MCF 10A (cell line): ENCODE measurements around the gene C5orf46. TPM values are rescaled to one million over a fixed set of nuclear protein-coding genes. Genes with fewer than 3 reads are reported as not detected.

ENCODE experiments used
- BruUV-seq: library from RNA; stranded (reverse); fragments of 400-500 nt; replicated peaks from 2 replicates; lab custom pipeline; 2021; lab: Mats Ljungman, UMichigan
- CTCF ChIA-PET: fragments of 300-600 bp; sonication (Branson Sonifier 250); formaldehyde crosslinking; extraction: SDS; loops from one replicate; lab custom pipeline; 2021; ENCODE audit warnings: antibody characterized with exemption, inconsistent platforms; lab: Yijun Ruan, JAX
- POLR2A ChIA-PET: fragments of 300-600, 350-650 bp; sonication (Branson Sonifier 250); formaldehyde crosslinking; extraction: SDS; loops from one replicate; lab custom pipeline; 2020; ENCODE audit warnings: antibody characterized with exemption, inconsistent platforms; lab: Yijun Ruan, JAX
- DNase-seq: peaks from one replicate; pipeline ENCODE4 v3.0.0-alpha.2; 2018; ENCODE audit not compliant: unreplicated experiment
- H3K27ac Mint-ChIP-seq: one replicate; pipeline ENCODE4 v1.8.0; 2022; ENCODE audit warnings: mild to moderate bottlenecking, low read depth, mixed read lengths; ENCODE audit not compliant: unreplicated experiment
- H3K27me3 Mint-ChIP-seq: one replicate; pipeline ENCODE4 v1.8.0; 2022; ENCODE audit warnings: mixed read lengths; ENCODE audit not compliant: insufficient read depth, unreplicated experiment
- H3K36me3 Mint-ChIP-seq: one replicate; pipeline ENCODE4 v1.8.0; 2022; ENCODE audit warnings: mild to moderate bottlenecking, moderate library complexity, mixed read lengths; ENCODE audit not compliant: insufficient read depth, unreplicated experiment
- H3K4me1 Mint-ChIP-seq: one replicate; pipeline ENCODE4 v1.8.0; 2022; ENCODE audit warnings: mixed read lengths; ENCODE audit not compliant: insufficient read depth, unreplicated experiment
- H3K4me3 Mint-ChIP-seq: one replicate; pipeline ENCODE4 v1.8.0; 2022; ENCODE audit warnings: mild to moderate bottlenecking, moderate library complexity, mixed read lengths; ENCODE audit not compliant: unreplicated experiment
- H3K9me3 Mint-ChIP-seq: one replicate; pipeline ENCODE4 v1.8.0; 2022; ENCODE audit warnings: mixed read lengths; ENCODE audit not compliant: unreplicated experiment
- CTCF ChIP-seq: fragments of 200-600 bp; IDR thresholded peaks from one replicate; pipeline ENCODE4 v1.8.0; 2022; ENCODE audit warnings: antibody characterized with exemption, mild to moderate bottlenecking; ENCODE audit not compliant: unreplicated experiment
- intact Hi-C: fragments of 100-400 bp; cut with micrococcal nuclease; formaldehyde crosslinking; loops from 2 replicates; pipeline ENCODE4 v1.14.1; 2022
- total RNA-seq: library from RNA; stranded (reverse); gene quantifications from 2 replicates; pipeline ENCODE4 v1.2.3, GENCODE V29; 2022

C5orf46 gene
- total RNA-seq, 1 experiment from 2014 or later, result 5.7 TPM

- H3K9me3 Mint-ChIP-seq, result no peaks in the 10 kb centered on the region
- H3K27me3 Mint-ChIP-seq, result no peaks in the 10 kb centered on the region
- DNase-seq, result no peak
- intact Hi-C loops, result no loop called here
- no peak for TF ChIP-seq CTCF
- BruUV-seq, result no TSS peak
- H3K27ac Mint-ChIP-seq, result no peak overlapping the region
- no peaks in the 10 kb centered on the region for H3K36me3 Mint-ChIP-seq
- ChIA-PET POLR2A (interaction anchor here (0.6 to 1.0 kb wide), 2 partner anchors 11 to 1326 kb away, joined by 3 read pairs; no protein-coding TSS in a partner anchor), CTCF (interaction anchor here (2.4 kb wide), 1 partner anchor 31 kb away, joined by 15 read pairs; no protein-coding TSS in a partner anchor)
- no peak overlapping the region for H3K4me3 Mint-ChIP-seq
- H3K4me1 Mint-ChIP-seq, result peaks cover 38% of the 10 kb centered on the region
Observed at GRCh38 chr5:147904110-147904509, 2.2 kb downstream of the C5orf46 start.

- Mint-ChIP-seq H3K27ac (peak overlapping the region; percentile 44), H3K9me3 (no peaks in the 10 kb centered on the region), H3K36me3 (no peaks in the 10 kb centered on the region), H3K4me3 (no peak overlapping the region), H3K4me1 (peaks cover 52% of the 10 kb centered on the region), H3K27me3 (no peaks in the 10 kb centered on the region)
- no TSS peak for BruUV-seq
- CTCF ChIA-PET, result interaction anchor here (2.3 to 4.1 kb wide), 3 partner anchors 8 to 32 kb away, joined by 9 to 32 read pairs (median 15); no protein-coding TSS in a partner anchor
- no peak for DNase-seq
- POLR2A ChIA-PET, result interaction anchor here (1.2 kb wide), 1 partner anchor 10 kb away, joined by 6 read pairs; no protein-coding TSS in a partner anchor
- no peak for TF ChIP-seq CTCF
- intact Hi-C loops, result no loop called here
Observed at GRCh38 chr5:147902609-147903115, 3.7 kb downstream of the C5orf46 start.

- no peak for DNase-seq
- no peak for TF ChIP-seq CTCF
- Mint-ChIP-seq H3K4me1 (peaks cover 49% of the 10 kb centered on the region), H3K36me3 (no peaks in the 10 kb centered on the region), H3K27ac (no peak overlapping the region), H3K4me3 (no peak overlapping the region), H3K27me3 (no peaks in the 10 kb centered on the region), H3K9me3 (no peaks in the 10 kb centered on the region)
- POLR2A ChIA-PET, result interaction anchor here (0.7 kb wide), 1 partner anchor 163 kb away, joined by 3 read pairs; no protein-coding TSS in a partner anchor
- intact Hi-C loops, result no loop called here
- CTCF ChIA-PET, result interaction anchor here (0.6 to 4.1 kb wide), 4 partner anchors 9 to 488 kb away, joined by 4 to 32 read pairs (median 7); no protein-coding TSS in a partner anchor
- BruUV-seq, result no TSS peak
Observed at GRCh38 chr5:147901599-147902039, 4.7 kb downstream of the C5orf46 start.

GRCh38 chr5:147898875-147899401 is 7.4 kb downstream of the C5orf46 start:
- ChIA-PET POLR2A (interaction anchor here (1.0 to 1.5 kb wide), 2 partner anchors 11 to 20 kb away, joined by 3 to 4 read pairs; no protein-coding TSS in a partner anchor), CTCF (interaction anchor here (1.2 to 4.1 kb wide), 5 partner anchors 10 to 41 kb away, joined by 3 to 32 read pairs (median 5); no protein-coding TSS in a partner anchor)
- no peaks in the 10 kb centered on the region for H3K9me3 Mint-ChIP-seq
- peaks cover 28% of the 10 kb centered on the region for H3K4me1 Mint-ChIP-seq
- H3K4me3 Mint-ChIP-seq, result no peak overlapping the region
- no peak for TF ChIP-seq CTCF
- no peaks in the 10 kb centered on the region for H3K27me3 Mint-ChIP-seq
- H3K27ac Mint-ChIP-seq, result peak overlapping the region; percentile 8
- DNase-seq, result peak; percentile 58
- H3K36me3 Mint-ChIP-seq, result peaks cover 6% of the 10 kb centered on the region
- intact Hi-C loops, result no loop called here
- no TSS peak for BruUV-seq
